Endometrial microvascular endothelial cells (primary cell): ENCODE data around the gene UMOD. TPM values are rescaled to one million over a fixed set of nuclear protein-coding genes. Genes with fewer than 3 reads are reported as not detected.

ENCODE experiments used
- in situ Hi-C: cut with HindIII; loops from 2 replicates; pipeline ENCODE4 v1.10.0; 2017; ENCODE audit warnings: low sequenced_read_pairs, low pct_unique_long_range_greater_than_20kb; ENCODE audit errors: inconsistent ontology term
- total RNA-seq: library from RNA; depleted of rRNA; stranded (reverse); fragments of >200 nt; gene quantifications from one replicate; pipeline ENCODE4 v1.2.3, GENCODE V29; 2015; ENCODE audit errors: inconsistent ontology term

Gene UMOD
- total RNA-seq, 1 donor from 2014 or later: not detected

GRCh38 chr16:20372701-20373100, 20.2 kb upstream of the UMOD start:
- in situ Hi-C loops: no loop called here

GRCh38 chr16:20369452-20370054, 17.0 kb upstream of the UMOD start:
- in situ Hi-C loops: no loop called here

- in situ Hi-C loops: no loop called here
Observed at GRCh38 chr16:20364051-20364450, 11.5 kb upstream of the UMOD start.

GRCh38 chr16:20363191-20363590, 10.7 kb upstream of the UMOD start:
- in situ Hi-C loops: no loop called here

- in situ Hi-C loops: no loop called here
Observed at GRCh38 chr16:20359997-20360396, 7.5 kb upstream of the UMOD start.

- in situ Hi-C loops: no loop called here
Observed at GRCh38 chr16:20355114-20355782, 2.7 kb upstream of the UMOD start.

GRCh38 chr16:20353379-20353778, 864 bp upstream of the UMOD start:
- in situ Hi-C loops: no loop called here

- in situ Hi-C loops: no loop called here
Observed at GRCh38 chr16:20349615-20350014, 2.9 kb downstream of the UMOD start.

GRCh38 chr16:20348365-20349185, 3.9 kb downstream of the UMOD start:
- in situ Hi-C loops: no loop called here

- in situ Hi-C loops: no loop called here
Observed at GRCh38 chr16:20347666-20348364, 4.7 kb downstream of the UMOD start.

- in situ Hi-C loops: no loop called here
Observed at GRCh38 chr16:20344611-20345010, 7.9 kb downstream of the UMOD start.

GRCh38 chr16:20339744-20340143, 12.8 kb downstream of the UMOD start:
- in situ Hi-C loops: no loop called here

GRCh38 chr16:20336955-20337354, 15.6 kb downstream of the UMOD start:
- in situ Hi-C loops: no loop called here

GRCh38 chr16:20334396-20334795, 18.1 kb downstream of the UMOD start:
- in situ Hi-C loops: no loop called here

- in situ Hi-C loops: no loop called here
Observed at GRCh38 chr16:20333120-20333519, 19.4 kb downstream of the UMOD start.

GRCh38 chr16:20332411-20332810, 20.1 kb downstream of the UMOD start:
- in situ Hi-C loops: no loop called here

- in situ Hi-C loops: no loop called here
Observed at GRCh38 chr16:20331635-20332034, 20.9 kb downstream of the UMOD start.

- in situ Hi-C loops: no loop called here
Observed at GRCh38 chr16:20329392-20330138, 22.9 kb downstream of the UMOD start.
